Gastroesophageal sphincter (tissue), 4 donors: Measurements from ENCODE around the gene RAP1GAP2. TPM values are rescaled to one million over a fixed set of nuclear protein-coding genes. Genes with fewer than 3 reads are reported as not detected.

ENCODE experiments used
- ATAC-seq: fragments of 150-250 bp; one replicate; pipeline ENCODE4 v1.9.1; 2016; ENCODE audit warnings: mild to moderate bottlenecking, moderate library complexity
- H3K27ac ChIP-seq, 4 donors: fragments of 200-600 bp; sonication (generic) in 3 of 4; 1 replicate in 3 of 4; 2 replicates in 1 of 4; pipeline ENCODE4 v1.5.1; 2016 to 2019
- H3K27me3 ChIP-seq: fragments of 200-600 bp; sonication (generic); one replicate; pipeline ENCODE4 v1.5.1; 2019
- H3K36me3 ChIP-seq, 2 donors: fragments of 200-600 bp; sonication (generic); one replicate each; pipeline ENCODE4 v1.5.1; 2019; ENCODE audit warnings: control low read depth in 1 of 2
- H3K4me1 ChIP-seq, 3 donors: fragments of 200-600 bp; sonication (generic); 1 replicate in 2 of 3; 2 replicates in 1 of 3; pipeline ENCODE4 v1.5.1; 2016 to 2019; ENCODE audit warnings: control low read depth in 2 of 3
- H3K4me3 ChIP-seq, 2 donors: fragments of 200-600 bp; sonication (generic); one replicate each; pipeline ENCODE4 v1.5.1; 2019; ENCODE audit warnings: mild to moderate bottlenecking in 1 of 2, moderate library complexity in 1 of 2
- H3K9me3 ChIP-seq, 3 donors: fragments of 200-600 bp; sonication (generic); one replicate each; pipeline ENCODE4 v1.5.1; 2017 to 2019; ENCODE audit warnings: control low read depth in 2 of 3
- CTCF ChIP-seq, 4 experiments: fragments of 200-600 bp in 2 of 4; fragments of 450-650 bp in 2 of 4; sonication (generic) in 1 of 4; IDR thresholded peaks; one replicate each; pipeline ENCODE4 v1.5.1; 2017 to 2019; ENCODE audit warnings: antibody characterized with exemption in 4 of 4, mild to moderate bottlenecking in 2 of 4, moderate library complexity in 2 of 4
- EP300 ChIP-seq: sonication (generic); formaldehyde crosslinking; IDR thresholded peaks from one replicate; pipeline ENCODE4 v1.6.1; 2017; ENCODE audit warnings: antibody characterized with exemption, mild to moderate bottlenecking
- POLR2A ChIP-seq, 2 donors: fragments of 450-650 bp; IDR thresholded peaks; one replicate each; pipeline ENCODE4 v1.6.1; 2017; ENCODE audit warnings: antibody characterized with exemption in 2 of 2, mild to moderate bottlenecking in 2 of 2, moderate library complexity in 1 of 2
- POLR2AphosphoS5 ChIP-seq: sonication (generic); formaldehyde crosslinking; IDR thresholded peaks from one replicate; pipeline ENCODE4 v1.6.1; 2017; ENCODE audit warnings: antibody characterized with exemption
- WGBS, 2 donors: methylation state at CpG; one replicate each; pipeline ENCODE4 v1.1.5; 2018; ENCODE audit warnings: low coverage in 1 of 2; 5-methylcytosine and 5-hydroxymethylcytosine counted together
- total RNA-seq, 4 donors: library from RNA; depleted of rRNA; stranded (reverse); fragments of >200 nt; gene quantifications; one replicate each; pipeline ENCODE4 v1.1.0, GENCODE V29; 2016

The RAP1GAP2 gene
- total RNA-seq, result 10 to 100 TPM in 2 of 4 donors, 1 to 10 TPM in 2; 8.8 to 19.5 (median 11.3) TPM

DNA sequence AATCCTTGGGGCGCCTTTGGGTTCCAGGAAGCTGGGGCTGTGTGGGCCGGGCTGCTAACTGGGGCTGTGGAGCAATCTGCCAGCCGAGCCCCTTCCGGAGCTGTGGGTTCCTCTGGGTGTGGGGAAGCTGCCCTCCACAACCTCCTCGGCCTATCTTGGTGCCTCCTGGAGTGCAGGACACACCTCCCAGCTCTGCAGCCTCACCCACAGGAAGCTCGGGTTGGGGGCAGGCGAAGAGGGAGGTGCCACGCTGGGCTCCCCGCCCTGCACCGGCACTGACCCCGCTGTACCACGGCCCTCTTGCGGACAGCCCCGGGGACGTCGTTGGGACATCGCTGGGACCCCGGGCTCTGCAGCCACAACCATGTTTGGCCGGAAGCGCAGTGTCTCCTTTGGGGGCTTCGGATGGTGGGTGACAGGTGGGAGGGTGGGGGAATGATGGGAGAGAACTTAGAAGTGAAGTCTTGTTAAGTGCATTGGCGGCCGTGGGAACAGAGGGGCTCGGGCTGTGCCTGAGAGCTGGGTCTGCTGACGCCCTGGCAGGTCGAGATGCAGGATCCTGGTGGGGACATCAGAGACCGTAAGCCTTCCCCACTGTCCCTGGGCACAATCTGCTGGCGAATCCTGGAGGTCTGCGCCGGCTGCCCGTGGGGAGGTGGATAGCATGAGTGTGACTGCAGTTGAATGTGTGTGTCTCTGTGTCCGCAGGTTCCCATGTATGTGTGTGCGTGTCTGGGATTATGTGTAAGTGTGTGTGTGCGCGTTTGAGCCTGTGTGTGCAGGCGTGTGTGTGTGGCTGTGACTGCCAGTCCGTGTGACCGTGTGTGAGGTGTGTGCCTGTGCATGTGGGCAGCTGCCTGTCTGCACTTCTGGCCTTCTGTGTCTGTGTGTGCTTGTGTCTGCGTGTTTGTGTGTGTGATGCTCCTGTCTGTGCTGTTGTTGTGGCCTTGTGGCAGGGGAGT is at the start of gene RAP1GAP2:
Gene RAP1GAP2 (plus strand): TSS at position 275 of the 962 bp plus-strand sequence. CDS start 90 bp downstream, at position 365.
- Histone ChIP-seq H3K27me3 (peaks cover 70% of the 10 kb centered on the region), H3K36me3 (no peaks in the 10 kb centered on the region), H3K4me3 (peak within 1 kb of the TSS in 1 of 2 donors; percentile 28), H3K27ac (no peak within 1 kb of the TSS), H3K4me1 (no peaks in the 10 kb centered on the region), H3K9me3 (no peaks in the 10 kb centered on the region)
- ATAC-seq, result peak; percentile 73
- WGBS, 2 donors, result 80 to 100% methylated on average over 1 to 2 of the region's 39 CpGs
- TF ChIP-seq CTCF (IDR thresholded peaks at IDR 0.05), result no peak
- no peak for TF ChIP-seq EP300
- no peak for TF ChIP-seq POLR2A (IDR thresholded peaks at IDR 0.05)
- TF ChIP-seq POLR2AphosphoS5, result no peak

- no peak for ATAC-seq
- TF ChIP-seq POLR2A (IDR thresholded peaks at IDR 0.05), result no peak
- TF ChIP-seq CTCF (IDR thresholded peaks at IDR 0.05), result no peak
- TF ChIP-seq EP300, result no peak
- TF ChIP-seq POLR2AphosphoS5, result no peak
- peak within 1 kb of the TSS in 1 of 2 donors; percentile 28 for H3K4me3 ChIP-seq
- no peaks in the 10 kb centered on the region for H3K9me3 ChIP-seq
- H3K27me3 ChIP-seq, result peaks cover 95% of the 10 kb centered on the region
- WGBS, 2 donors, result no CpG with 5 or more reads among the region's 76 CpGs
- H3K27ac ChIP-seq, result no peak within 1 kb of the TSS
- H3K4me1 ChIP-seq, result peaks cover 0 to 12% (median 0%) of the 10 kb centered on the region in 3 donors
- no peaks in the 10 kb centered on the region for H3K36me3 ChIP-seq
Measured at GRCh38 chr17:2749058-2749783, 47.0 kb upstream of the RAP1GAP2 start, which contains the start of gene CCDC92B. CCDC92B (minus strand) TSS chr17:2749652; CDS start chr17:2735145, 14,507 bp downstream.

GRCh38 chr17:2749784-2750181 is 46.5 kb upstream of the RAP1GAP2 start:
- H3K4me1 ChIP-seq, result peaks cover 0 to 12% (median 0%) of the 10 kb centered on the region in 3 donors
- WGBS, 2 donors, result 0 to 17% methylated on average over 1 to 5 of the region's 35 CpGs
- peak in 1 of 4 experiments; percentile 19 for TF ChIP-seq CTCF (IDR thresholded peaks at IDR 0.05)
- no peak for TF ChIP-seq EP300
- H3K4me3 ChIP-seq, result peak overlapping the region in 1 of 2 donors; percentile 28
- H3K27ac ChIP-seq, result no peak overlapping the region
- no peaks in the 10 kb centered on the region for H3K9me3 ChIP-seq
- H3K36me3 ChIP-seq, result no peaks in the 10 kb centered on the region
- peaks cover 97% of the 10 kb centered on the region for H3K27me3 ChIP-seq
- ATAC-seq, result peak; percentile 83

DNA sequence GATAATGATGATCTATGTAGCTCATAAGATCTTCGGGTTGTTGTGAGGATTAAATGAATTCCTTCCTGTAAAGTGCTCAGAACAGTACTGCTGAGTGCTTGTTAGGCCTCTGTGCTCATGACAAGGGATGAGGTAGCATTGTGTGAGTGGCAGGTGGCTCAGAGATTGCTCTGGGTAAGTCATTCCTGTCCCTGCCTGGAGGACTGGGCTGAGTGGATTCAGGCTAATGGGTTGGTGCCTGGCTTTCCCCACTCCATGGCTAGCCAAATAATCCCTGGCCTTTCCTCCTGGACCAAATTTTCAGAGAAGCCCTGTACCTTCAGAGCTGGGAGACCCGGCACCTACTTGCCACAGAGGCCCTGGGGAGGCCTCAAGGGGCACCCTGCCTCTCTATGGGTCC is 45.5 kb upstream of the RAP1GAP2 start:
- TF ChIP-seq POLR2A (IDR thresholded peaks at IDR 0.05) (no peak), CTCF (IDR thresholded peaks at IDR 0.05) (no peak), POLR2AphosphoS5 (no peak), EP300 (no peak)
- Histone ChIP-seq H3K4me3 (no peak overlapping the region), H3K9me3 (no peaks in the 10 kb centered on the region), H3K36me3 (no peaks in the 10 kb centered on the region), H3K27ac (no peak overlapping the region), H3K27me3 (peaks cover 98% of the 10 kb centered on the region), H3K4me1 (peaks cover 0 to 19% (median 1%) of the 10 kb centered on the region in 3 donors)
- WGBS, 2 donors, result 57 to 62% methylated on average over 1 to 2 of the region's 2 CpGs
- no peak for ATAC-seq
